ENCODE data around the gene TMEM14B. TPM values are rescaled to one million over a fixed set of nuclear protein-coding genes. Genes with fewer than 3 reads are reported as not detected.

The TMEM14B gene
- total RNA-seq, 2 experiments from 2014 or later, result 71.3 to 82.9 TPM

- H3K4me3 Mint-ChIP-seq, result no peak overlapping the region
- no peak overlapping the region for H3K27ac Mint-ChIP-seq
- H3K9me3 Mint-ChIP-seq (ENCODE audit: low read depth), result no peaks in the 10 kb centered on the region
- peak; percentile 95 for ATAC-seq
- CTCF ChIA-PET, result interaction anchor here (0.7 to 3.5 kb wide), 14 partner anchors 8 to 326 kb away, joined by 3 to 50 read pairs (median 3); partner anchors contain the start of gene MAK
- H3K36me3 Mint-ChIP-seq, result no peaks in the 10 kb centered on the region
- no peaks in the 10 kb centered on the region for H3K27me3 Mint-ChIP-seq
- DNase-seq, result peak; percentile 76
- H3K4me1 Mint-ChIP-seq, result peaks cover 3% of the 10 kb centered on the region
These were observed 53.7 kb downstream of the TMEM14B start for GRCh38 chr6:10801224-10801848.

Other genes with a start within 250 kb of the TMEM14B start
- gene GCNT2, start 226.5 kb upstream of the TMEM14B start, total RNA-seq, result 1 to 10 TPM; 2.2 to 4.3 TPM
- 1 to 10 TPM; 2.5 to 2.7 TPM for gene C6orf52, start 53.2 kb upstream of the TMEM14B start, total RNA-seq
- 10 to 100 TPM; 13.1 to 22.8 TPM for gene PAK1IP1, start 52.8 kb upstream of the TMEM14B start, total RNA-seq
- gene TMEM14C, start 24.7 kb upstream of the TMEM14B start, total RNA-seq, result 10 to 100 TPM; 37.1 to 44.2 TPM
- under 1 TPM; 0.26 to 0.82 TPM for gene MAK, start 90.7 kb downstream of the TMEM14B start, total RNA-seq
- not detected for gene GCM2, start 134.2 kb downstream of the TMEM14B start, total RNA-seq
- under 1 TPM; 0.37 to 0.64 TPM for gene SYCP2L, start 139.2 kb downstream of the TMEM14B start, total RNA-seq

Measured in activated CD8-positive, alpha-beta memory T cell treated with anti-CD3 and anti-CD28 coated beads, Interleukin-2, amount 10 ng/mL, durations not matched to agents 7 days and 5 days (primary cell).